T47D (cell line): ENCODE measurements around the gene IGF2R.

Experiments
- DNase-seq, 2 experiments: peaks; one replicate each; pipeline versions ENCODE4 v3.0.0 to v3.0.0-alpha.2; 2011 to 2012; ENCODE audit warnings: low read depth in 1 of 2, low spot score in 1 of 2
- JUND ChIP-seq: IDR thresholded peaks from 2 replicates; pipeline ENCODE4 v1.6.1; 2012; ENCODE audit warnings: low read depth
- in situ Hi-C: cut with HindIII; loops from 2 replicates; pipeline ENCODE4 v1.10.0; 2016; ENCODE audit warnings: low sequenced_read_pairs, low pct_unique_long_range_greater_than_20kb

IGF2R gene

GRCh38 chr6:159943101-159943632, 25.7 kb upstream of the IGF2R start:
- TF ChIP-seq JUND, result no peak
- in situ Hi-C loops, result no loop called here
- peak in 1 of 2 experiments; percentile 2 for DNase-seq

GRCh38 chr6:159943968-159944598, 24.8 kb upstream of the IGF2R start:
- in situ Hi-C loops, result no loop called here
- no peak for TF ChIP-seq JUND
- no peak for DNase-seq

- in situ Hi-C loops, result no loop called here
- no peak for TF ChIP-seq JUND
- no peak for DNase-seq
Measured at GRCh38 chr6:159945801-159946392, 23.0 kb upstream of the IGF2R start.

- no peak for TF ChIP-seq JUND
- DNase-seq, result no peak
- in situ Hi-C loops, result no loop called here
Measured at GRCh38 chr6:159946912-159947311, 22.0 kb upstream of the IGF2R start.

- DNase-seq, result no peak
- in situ Hi-C loops, result no loop called here
- no peak for TF ChIP-seq JUND
Measured at GRCh38 chr6:159948199-159948598, 20.7 kb upstream of the IGF2R start.

GRCh38 chr6:159951772-159952171, 17.1 kb upstream of the IGF2R start:
- in situ Hi-C loops, result no loop called here
- DNase-seq, result no peak
- no peak for TF ChIP-seq JUND

- no peak for TF ChIP-seq JUND
- DNase-seq, result no peak
- in situ Hi-C loops, result no loop called here
Measured at GRCh38 chr6:159952289-159953005, 16.4 kb upstream of the IGF2R start.

- no peak for TF ChIP-seq JUND
- in situ Hi-C loops, result no loop called here
- no peak for DNase-seq
Measured at GRCh38 chr6:159953091-159953601, 15.7 kb upstream of the IGF2R start.

- in situ Hi-C loops, result no loop called here
- TF ChIP-seq JUND, result no peak
Measured at GRCh38 chr6:159955945-159956361, 12.9 kb upstream of the IGF2R start.

GRCh38 chr6:159957071-159957673, 11.7 kb upstream of the IGF2R start:
- TF ChIP-seq JUND, result no peak
- no peak for DNase-seq
- in situ Hi-C loops, result no loop called here

More at GRCh38 chr6:159955945-159956361, 12.9 kb upstream of the IGF2R start:
- no peak for DNase-seq

GRCh38 chr6:159959165-159959975, 9.5 kb upstream of the IGF2R start:
- DNase-seq, result no peak
- in situ Hi-C loops, result no loop called here
- TF ChIP-seq JUND, result no peak

GRCh38 chr6:159959976-159960384, 8.9 kb upstream of the IGF2R start:
- TF ChIP-seq JUND, result no peak
- in situ Hi-C loops, result no loop called here

More at GRCh38 chr6:159959976-159960384, 8.9 kb upstream of the IGF2R start:
- no peak for DNase-seq
